Measurements from ENCODE around the gene SYDE1. TPM values are rescaled to one million over a fixed set of nuclear protein-coding genes. Genes with fewer than 3 reads are reported as not detected.
"Not testable (repeated sequence)": the region's sequence is repeated elsewhere in the genome, so short reads cannot be mapped to it uniquely, and the experiment has no call there.

Gene SYDE1, protein sequence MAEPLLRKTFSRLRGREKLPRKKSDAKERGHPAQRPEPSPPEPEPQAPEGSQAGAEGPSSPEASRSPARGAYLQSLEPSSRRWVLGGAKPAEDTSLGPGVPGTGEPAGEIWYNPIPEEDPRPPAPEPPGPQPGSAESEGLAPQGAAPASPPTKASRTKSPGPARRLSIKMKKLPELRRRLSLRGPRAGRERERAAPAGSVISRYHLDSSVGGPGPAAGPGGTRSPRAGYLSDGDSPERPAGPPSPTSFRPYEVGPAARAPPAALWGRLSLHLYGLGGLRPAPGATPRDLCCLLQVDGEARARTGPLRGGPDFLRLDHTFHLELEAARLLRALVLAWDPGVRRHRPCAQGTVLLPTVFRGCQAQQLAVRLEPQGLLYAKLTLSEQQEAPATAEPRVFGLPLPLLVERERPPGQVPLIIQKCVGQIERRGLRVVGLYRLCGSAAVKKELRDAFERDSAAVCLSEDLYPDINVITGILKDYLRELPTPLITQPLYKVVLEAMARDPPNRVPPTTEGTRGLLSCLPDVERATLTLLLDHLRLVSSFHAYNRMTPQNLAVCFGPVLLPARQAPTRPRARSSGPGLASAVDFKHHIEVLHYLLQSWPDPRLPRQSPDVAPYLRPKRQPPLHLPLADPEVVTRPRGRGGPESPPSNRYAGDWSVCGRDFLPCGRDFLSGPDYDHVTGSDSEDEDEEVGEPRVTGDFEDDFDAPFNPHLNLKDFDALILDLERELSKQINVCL
- 10 to 100 TPM; 17.3 to 28.9 TPM for total RNA-seq

DNA sequence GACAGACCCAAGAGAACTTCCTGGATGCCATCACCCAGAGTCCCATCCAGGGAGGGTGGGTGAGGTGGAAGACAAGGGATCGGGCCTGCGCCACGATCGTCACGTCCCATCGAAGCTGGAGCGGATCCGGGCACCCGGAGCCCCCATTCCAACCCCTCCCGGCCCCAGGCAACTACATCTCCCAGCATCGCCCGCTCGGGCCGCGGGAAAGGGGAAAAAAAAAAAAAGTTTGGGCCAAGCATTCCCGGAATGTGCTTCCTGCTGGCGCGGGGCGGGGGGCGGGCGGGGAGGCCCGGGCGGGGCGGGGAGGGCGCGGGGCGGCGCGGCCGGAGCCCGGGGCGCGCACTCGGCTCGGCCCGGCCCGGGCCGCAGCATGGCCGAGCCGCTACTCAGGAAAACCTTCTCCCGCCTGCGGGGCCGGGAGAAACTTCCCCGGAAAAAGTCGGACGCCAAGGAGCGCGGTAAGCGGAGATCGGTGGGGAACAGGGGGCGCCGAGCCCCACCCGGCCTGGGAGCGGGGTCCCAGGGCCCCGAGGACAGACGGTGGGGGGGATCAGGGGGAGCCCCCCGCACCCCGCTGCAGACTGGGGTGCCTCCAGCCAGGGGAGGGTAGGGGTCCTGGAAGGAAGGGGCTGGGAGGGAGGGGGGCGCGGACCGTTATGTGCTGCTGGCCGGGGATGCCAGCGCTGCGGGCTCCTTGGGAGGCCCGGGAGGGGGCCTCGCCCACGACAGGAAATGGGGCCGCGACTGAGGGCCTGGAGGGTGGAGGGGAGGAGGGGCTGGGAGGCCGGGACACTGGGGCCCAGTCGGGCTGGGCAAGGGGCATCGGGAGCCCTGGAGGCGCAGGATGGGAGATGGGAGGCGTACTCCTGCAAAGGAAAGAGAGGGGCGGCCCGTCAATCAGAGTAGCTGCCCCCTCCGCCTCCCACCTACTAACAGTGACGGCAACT lies at the start of gene SYDE1:
TSS of gene SYDE1 (plus strand) at position 341 of the 950 bp plus-strand sequence. CDS start at position 374, 33 bp downstream.
- H3K27me3 ChIP-seq: no peaks in the 10 kb centered on the region
- TF ChIP-seq CTCF (IDR thresholded peaks at IDR 0.05): no peak
- peak within 1 kb of the TSS; percentile 94 to 100 for H3K4me3 ChIP-seq
- DNase-seq (ENCODE audit: low spot score): peak; percentile 61
- H3K9me3 ChIP-seq: peaks cover 0 to 18% of the 10 kb centered on the region in 2 donors
- peaks cover 26% of the 10 kb centered on the region for H3K36me3 ChIP-seq
- H3K27ac ChIP-seq: peak within 1 kb of the TSS; percentile 93 to 98
- peaks cover 0 to 17% of the 10 kb centered on the region in 2 donors for H3K4me1 ChIP-seq

DNA sequence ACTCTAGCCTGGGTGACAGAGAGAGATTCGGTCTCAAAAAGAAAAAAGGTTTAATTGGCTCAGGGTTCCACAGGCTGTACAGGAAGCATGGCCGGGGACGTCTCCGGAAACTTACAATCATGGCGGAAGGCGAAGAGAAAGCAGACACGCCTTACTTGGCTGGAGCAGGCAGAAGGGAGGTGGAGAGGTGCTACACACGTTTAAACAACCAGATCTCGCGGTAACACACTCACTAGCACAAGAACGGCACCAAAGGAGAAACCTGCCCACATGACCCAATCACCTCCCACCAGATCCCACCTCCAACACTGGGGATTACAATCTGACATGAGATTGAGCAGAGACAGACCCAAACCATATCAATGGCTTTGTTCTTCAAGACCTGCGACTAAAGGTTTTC lies 45.2 kb upstream of the SYDE1 start:
- Histone ChIP-seq H3K9me3 (no peaks in the 10 kb centered on the region), H3K4me1 (no peaks in the 10 kb centered on the region), H3K27ac (no peak overlapping the region), H3K36me3 (no peaks in the 10 kb centered on the region), H3K4me3 (no peak overlapping the region), H3K27me3 (no peaks in the 10 kb centered on the region)
- no peak for TF ChIP-seq CTCF (IDR thresholded peaks at IDR 0.05)
- DNase-seq (ENCODE audit: low spot score): no peak

DNA sequence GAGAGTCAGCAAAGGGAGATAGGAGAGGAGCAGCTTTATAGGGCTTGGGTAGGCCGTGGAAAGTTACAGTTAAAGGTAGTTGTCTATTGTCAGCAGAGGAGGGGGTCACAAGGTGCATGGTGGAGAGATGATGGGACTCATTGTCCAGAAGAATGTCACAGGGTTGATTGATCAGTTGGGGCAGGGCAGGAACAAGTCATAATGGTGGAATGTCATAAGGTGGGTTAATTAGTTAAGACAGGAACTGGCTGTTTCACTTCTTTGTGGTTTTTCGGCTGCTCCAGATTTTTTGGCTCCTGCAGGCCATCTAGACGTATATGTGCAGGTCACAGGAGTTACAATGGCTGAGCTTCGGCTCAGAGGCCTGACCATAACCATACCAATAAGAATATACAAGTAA lies 36.8 kb upstream of the SYDE1 start:
- H3K27me3 ChIP-seq; H3K9me3 ChIP-seq; H3K36me3 ChIP-seq; H3K4me1 ChIP-seq; DNase-seq (ENCODE audit: low spot score); H3K4me3 ChIP-seq; H3K27ac ChIP-seq: not testable (repeated sequence)

GRCh38 chr19:15072930-15073647 lies 34.1 kb upstream of the SYDE1 start:
- no peaks in the 10 kb centered on the region for H3K4me1 ChIP-seq
- DNase-seq (ENCODE audit: low spot score): no peak
- no peak for TF ChIP-seq CTCF (IDR thresholded peaks at IDR 0.05)
- no peaks in the 10 kb centered on the region for H3K9me3 ChIP-seq
- H3K36me3 ChIP-seq: no peaks in the 10 kb centered on the region
- no peak overlapping the region for H3K4me3 ChIP-seq
- no peaks in the 10 kb centered on the region for H3K27me3 ChIP-seq
- H3K27ac ChIP-seq: no peak overlapping the region

GRCh38 chr19:15074371-15074770 lies 32.8 kb upstream of the SYDE1 start:
- Histone ChIP-seq H3K27ac (no peak overlapping the region), H3K4me1 (no peaks in the 10 kb centered on the region), H3K36me3 (no peaks in the 10 kb centered on the region), H3K27me3 (no peaks in the 10 kb centered on the region), H3K9me3 (no peaks in the 10 kb centered on the region), H3K4me3 (no peak overlapping the region)
- DNase-seq (ENCODE audit: low spot score): no peak
- TF ChIP-seq CTCF (IDR thresholded peaks at IDR 0.05): no peak
